ENCODE data around the gene GAP43.

The GAP43 gene

DNA sequence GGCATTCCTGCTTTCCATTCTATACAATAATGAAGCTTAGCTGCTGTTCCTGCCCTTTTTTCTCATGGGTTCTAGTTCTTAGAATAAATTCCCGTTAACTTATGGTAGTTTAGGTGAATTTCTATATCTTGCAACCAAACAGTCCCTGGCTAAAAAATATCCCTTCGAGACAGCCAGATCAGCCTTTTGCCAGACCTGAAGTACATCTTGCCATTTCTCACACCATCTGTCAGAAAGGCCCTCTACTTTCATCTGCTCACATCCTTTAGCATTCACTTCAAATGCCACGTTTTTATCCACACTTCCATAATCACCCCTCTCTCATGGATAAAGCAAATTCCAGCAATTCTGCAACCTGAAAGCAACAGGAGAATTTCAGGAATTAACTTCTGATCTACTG lies 145.4 kb downstream of the GAP43 start:
- no peak for DNase-seq
